Measurements from ENCODE around the gene PKP1. TPM values are rescaled to one million over a fixed set of nuclear protein-coding genes. Genes with fewer than 3 reads are reported as not detected.

Gene PKP1
- total and polyA plus RNA-seq, 10 of the 15 experiments (the other 5 are each of a cell fraction or from before 2014, with no cell fraction given), result 0.03 TPM; not detected in 9

DNA sequence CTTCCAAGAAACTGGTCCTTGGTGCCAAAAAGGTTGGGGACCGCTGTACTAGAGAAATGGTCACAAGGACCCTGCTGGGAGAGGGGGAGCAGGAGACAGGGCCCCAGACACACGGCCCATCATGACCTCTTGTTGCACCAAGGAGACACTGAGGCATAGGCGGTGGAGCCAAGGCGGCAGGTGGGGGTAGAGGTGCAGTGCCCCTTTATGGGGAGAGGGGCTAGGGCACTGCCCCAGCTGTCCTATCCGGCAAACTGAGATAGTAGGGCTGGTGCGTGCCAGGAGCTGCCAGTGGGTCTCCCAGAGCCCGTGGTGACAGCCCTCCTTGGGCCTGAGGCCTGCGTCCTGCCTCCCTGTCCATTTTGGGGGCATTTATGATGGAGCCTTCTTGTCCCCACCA, 73.9 kb downstream of the PKP1 start (continued):
- TF ChIP-seq, protein P1, sequence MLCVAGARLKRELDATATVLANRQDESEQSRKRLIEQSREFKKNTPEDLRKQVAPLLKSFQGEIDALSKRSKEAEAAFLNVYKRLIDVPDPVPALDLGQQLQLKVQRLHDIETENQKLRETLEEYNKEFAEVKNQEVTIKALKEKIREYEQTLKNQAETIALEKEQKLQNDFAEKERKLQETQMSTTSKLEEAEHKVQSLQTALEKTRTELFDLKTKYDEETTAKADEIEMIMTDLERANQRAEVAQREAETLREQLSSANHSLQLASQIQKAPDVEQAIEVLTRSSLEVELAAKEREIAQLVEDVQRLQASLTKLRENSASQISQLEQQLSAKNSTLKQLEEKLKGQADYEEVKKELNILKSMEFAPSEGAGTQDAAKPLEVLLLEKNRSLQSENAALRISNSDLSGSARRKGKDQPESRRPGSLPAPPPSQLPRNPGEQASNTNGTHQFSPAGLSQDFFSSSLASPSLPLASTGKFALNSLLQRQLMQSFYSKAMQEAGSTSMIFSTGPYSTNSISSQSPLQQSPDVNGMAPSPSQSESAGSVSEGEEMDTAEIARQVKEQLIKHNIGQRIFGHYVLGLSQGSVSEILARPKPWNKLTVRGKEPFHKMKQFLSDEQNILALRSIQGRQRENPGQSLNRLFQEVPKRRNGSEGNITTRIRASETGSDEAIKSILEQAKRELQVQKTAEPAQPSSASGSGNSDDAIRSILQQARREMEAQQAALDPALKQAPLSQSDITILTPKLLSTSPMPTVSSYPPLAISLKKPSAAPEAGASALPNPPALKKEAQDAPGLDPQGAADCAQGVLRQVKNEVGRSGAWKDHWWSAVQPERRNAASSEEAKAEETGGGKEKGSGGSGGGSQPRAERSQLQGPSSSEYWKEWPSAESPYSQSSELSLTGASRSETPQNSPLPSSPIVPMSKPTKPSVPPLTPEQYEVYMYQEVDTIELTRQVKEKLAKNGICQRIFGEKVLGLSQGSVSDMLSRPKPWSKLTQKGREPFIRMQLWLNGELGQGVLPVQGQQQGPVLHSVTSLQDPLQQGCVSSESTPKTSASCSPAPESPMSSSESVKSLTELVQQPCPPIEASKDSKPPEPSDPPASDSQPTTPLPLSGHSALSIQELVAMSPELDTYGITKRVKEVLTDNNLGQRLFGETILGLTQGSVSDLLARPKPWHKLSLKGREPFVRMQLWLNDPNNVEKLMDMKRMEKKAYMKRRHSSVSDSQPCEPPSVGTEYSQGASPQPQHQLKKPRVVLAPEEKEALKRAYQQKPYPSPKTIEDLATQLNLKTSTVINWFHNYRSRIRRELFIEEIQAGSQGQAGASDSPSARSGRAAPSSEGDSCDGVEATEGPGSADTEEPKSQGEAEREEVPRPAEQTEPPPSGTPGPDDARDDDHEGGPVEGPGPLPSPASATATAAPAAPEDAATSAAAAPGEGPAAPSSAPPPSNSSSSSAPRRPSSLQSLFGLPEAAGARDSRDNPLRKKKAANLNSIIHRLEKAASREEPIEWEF (IDR thresholded peaks at IDR 0.05; ENCODE audit: insufficient replicate concordance, low read depth, low read length), result no peak
- TF ChIP-seq KDM1A (IDR thresholded peaks at IDR 0.05; ENCODE audit: borderline replicate concordance), result no peak

DNA sequence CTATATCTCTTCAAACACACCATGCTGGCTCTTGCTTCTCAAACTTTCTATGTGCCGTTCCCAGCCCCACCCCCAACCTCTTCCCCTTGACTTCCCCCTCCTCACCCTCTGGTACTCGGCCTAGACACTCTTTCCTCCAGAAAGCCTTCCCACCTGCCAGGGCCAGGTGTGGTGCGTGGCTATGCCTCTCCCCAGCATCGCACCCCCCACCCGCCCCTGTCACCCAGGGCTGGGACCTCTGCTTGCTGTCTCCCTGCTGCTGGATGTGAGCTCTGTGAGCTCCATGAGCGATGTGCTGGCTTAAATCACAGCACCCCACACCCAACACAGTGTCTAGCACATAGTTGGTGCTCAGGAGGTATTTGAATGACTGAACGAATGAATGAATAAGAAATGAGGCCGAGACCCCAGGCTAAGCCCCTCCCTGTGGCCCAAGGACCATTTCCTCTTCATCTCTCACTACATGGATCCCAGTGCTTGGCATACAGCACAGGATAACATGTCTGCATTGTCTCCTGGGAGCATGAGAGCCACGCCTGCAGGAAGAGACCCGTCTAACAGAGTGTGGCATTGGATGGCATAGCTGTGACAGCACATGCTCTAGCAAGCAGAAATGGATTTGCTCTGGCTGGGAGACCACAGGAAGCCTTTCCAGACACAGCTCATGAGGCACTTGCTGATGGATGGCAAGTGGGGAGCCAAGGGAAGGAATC, 74.5 kb downstream of the PKP1 start:
- ATAC-seq, result no peak
- ChIA-PET CTCF (interaction anchor here (0.6 to 1.5 kb wide), 4 partner anchors 8 to 139 kb away, joined by 3 to 4 read pairs (median 4); no protein-coding TSS in a partner anchor), POLR2A (no interaction called here), RAD21 (ENCODE audit: unreplicated experiment) (interaction anchor here (1.1 kb wide), 1 partner anchor 10 kb away, joined by 3 read pairs; no protein-coding TSS in a partner anchor), SMC1A (ENCODE audit: uncharacterized antibody, unreplicated experiment) (interaction anchor here (0.9 kb wide), 1 partner anchor 8 kb away, joined by 3 read pairs; no protein-coding TSS in a partner anchor)
- no peaks in the 10 kb centered on the region for H3K36me3 ChIP-seq (ENCODE audit: control insufficient read depth in 2 of 2, insufficient read depth in 2 of 2, low read length in 1 of 2)
- no peak overlapping the region for H2AFZ ChIP-seq (ENCODE audit: control insufficient read depth, low read depth, low read length)
- in situ Hi-C loops (cut with MboI) (no loop called here), intact Hi-C loops (cut with micrococcal nuclease; ENCODE audit: unreplicated experiment) (no loop called here)
- H3K79me2 ChIP-seq (ENCODE audit: control insufficient read depth, insufficient read depth, low read length), result no peaks in the 10 kb centered on the region
- no peak overlapping the region for H3K4me2 ChIP-seq (ENCODE audit: control insufficient read depth, insufficient read depth)
- DNase-seq (ENCODE audit: low read depth, low spot score), result no peak
- H3K4me3 ChIP-seq, result no peak overlapping the region
- 12% methylated on average over 7 of the region's 10 CpGs for WGBS (ENCODE audit: insufficient coverage, insufficient replicate concordance, low lambda C conversion rate, missing lambda C conversion rate)
- no peaks in the 10 kb centered on the region for H3K4me1 ChIP-seq (ENCODE audit: control insufficient read depth, insufficient read depth, low read length)
- no TSS peak for BruUV-seq (replicated peaks)
- H3K9ac ChIP-seq (ENCODE audit: control insufficient read depth, insufficient read depth, low read length), result no peak overlapping the region
- H3K27me3 ChIP-seq (replicated peaks in 1 of 2; ENCODE audit: control insufficient read depth in 2 of 2, insufficient read depth in 2 of 2, low read length in 1 of 2), result peaks cover 0 to 4% of the 10 kb centered on the region in 2 experiments; a peak in 3 of 4 replicates
- no peak overlapping the region for H3K27ac ChIP-seq (ENCODE audit: control insufficient read depth, insufficient read depth)
- H3K9me3 ChIP-seq (replicated peaks; ENCODE audit: control insufficient read depth, insufficient read depth, low read length), result no peaks in the 10 kb centered on the region
- H4K20me1 ChIP-seq (ENCODE audit: control insufficient read depth, insufficient read depth), result no peaks in the 10 kb centered on the region
- FAIRE-seq, result no peak
- TF ChIP-seq STAT3 (IDR thresholded peaks at IDR 0.05; ENCODE audit: low read depth, low read length), result no peak
- TF ChIP-seq STAT1 (conservative IDR thresholded peaks at IDR 0.05), result no peak
- TF ChIP-seq KAT2A (conservative IDR thresholded peaks at IDR 0.05; ENCODE audit: control insufficient read depth, low read depth, low read length), result no peak
- TF ChIP-seq CREM (IDR thresholded peaks at IDR 0.05; ENCODE audit: low read depth), result no peak
- TF ChIP-seq, protein P2, sequence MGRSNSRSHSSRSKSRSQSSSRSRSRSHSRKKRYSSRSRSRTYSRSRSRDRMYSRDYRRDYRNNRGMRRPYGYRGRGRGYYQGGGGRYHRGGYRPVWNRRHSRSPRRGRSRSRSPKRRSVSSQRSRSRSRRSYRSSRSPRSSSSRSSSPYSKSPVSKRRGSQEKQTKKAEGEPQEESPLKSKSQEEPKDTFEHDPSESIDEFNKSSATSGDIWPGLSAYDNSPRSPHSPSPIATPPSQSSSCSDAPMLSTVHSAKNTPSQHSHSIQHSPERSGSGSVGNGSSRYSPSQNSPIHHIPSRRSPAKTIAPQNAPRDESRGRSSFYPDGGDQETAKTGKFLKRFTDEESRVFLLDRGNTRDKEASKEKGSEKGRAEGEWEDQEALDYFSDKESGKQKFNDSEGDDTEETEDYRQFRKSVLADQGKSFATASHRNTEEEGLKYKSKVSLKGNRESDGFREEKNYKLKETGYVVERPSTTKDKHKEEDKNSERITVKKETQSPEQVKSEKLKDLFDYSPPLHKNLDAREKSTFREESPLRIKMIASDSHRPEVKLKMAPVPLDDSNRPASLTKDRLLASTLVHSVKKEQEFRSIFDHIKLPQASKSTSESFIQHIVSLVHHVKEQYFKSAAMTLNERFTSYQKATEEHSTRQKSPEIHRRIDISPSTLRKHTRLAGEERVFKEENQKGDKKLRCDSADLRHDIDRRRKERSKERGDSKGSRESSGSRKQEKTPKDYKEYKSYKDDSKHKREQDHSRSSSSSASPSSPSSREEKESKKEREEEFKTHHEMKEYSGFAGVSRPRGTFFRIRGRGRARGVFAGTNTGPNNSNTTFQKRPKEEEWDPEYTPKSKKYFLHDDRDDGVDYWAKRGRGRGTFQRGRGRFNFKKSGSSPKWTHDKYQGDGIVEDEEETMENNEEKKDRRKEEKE (IDR thresholded peaks at IDR 0.05), result no peak
- TF ChIP-seq NFIC (IDR thresholded peaks at IDR 0.05; ENCODE audit: low read depth, low read length), result no peak
- TF ChIP-seq HDAC2 (IDR thresholded peaks at IDR 0.05), result no peak
- no peak for TF ChIP-seq NR2C2 (IDR thresholded peaks at IDR 0.05; ENCODE audit: borderline replicate concordance, control insufficient read depth, insufficient read length, low read depth)
